OCI-LY1 (cell line): ENCODE measurements around the gene PRPF38A.

ENCODE experiments used
- CTCF ChIP-seq: fragments of 200-600 bp; sonication (generic), shearing (Covaris generic); IDR thresholded peaks from 2 replicates; pipeline ENCODE4 v1.5.1; 2017; ENCODE audit warnings: mild to moderate bottlenecking, antibody characterized with exemption, low read length, moderate library complexity, mixed read lengths
- EZH2 ChIP-seq: fragments of 200-600 bp; sonication (generic), shearing (Covaris generic); IDR thresholded peaks from 2 replicates; pipeline ENCODE4 v1.8.0; 2017; ENCODE audit warnings: borderline replicate concordance, mixed run types, mild to moderate bottlenecking, antibody characterized with exemption, low read length, moderate library complexity, mixed read lengths

- TF ChIP-seq CTCF, result no peak
- no peak for TF ChIP-seq EZH2
Observed at GRCh38 chr1:52367272-52367671, 37.1 kb upstream of the PRPF38A start.
